DMS79 (cell line): ENCODE results near the gene FZD2.
"Not testable (repeated sequence)": the region's sequence is repeated elsewhere in the genome, so short reads cannot be mapped to it uniquely, and the experiment has no call there.

Experiments used
- DNase-seq: peaks from one replicate; lab custom pipeline; 2025; lab: John Stamatoyannopoulos, UW

Gene FZD2

DNA sequence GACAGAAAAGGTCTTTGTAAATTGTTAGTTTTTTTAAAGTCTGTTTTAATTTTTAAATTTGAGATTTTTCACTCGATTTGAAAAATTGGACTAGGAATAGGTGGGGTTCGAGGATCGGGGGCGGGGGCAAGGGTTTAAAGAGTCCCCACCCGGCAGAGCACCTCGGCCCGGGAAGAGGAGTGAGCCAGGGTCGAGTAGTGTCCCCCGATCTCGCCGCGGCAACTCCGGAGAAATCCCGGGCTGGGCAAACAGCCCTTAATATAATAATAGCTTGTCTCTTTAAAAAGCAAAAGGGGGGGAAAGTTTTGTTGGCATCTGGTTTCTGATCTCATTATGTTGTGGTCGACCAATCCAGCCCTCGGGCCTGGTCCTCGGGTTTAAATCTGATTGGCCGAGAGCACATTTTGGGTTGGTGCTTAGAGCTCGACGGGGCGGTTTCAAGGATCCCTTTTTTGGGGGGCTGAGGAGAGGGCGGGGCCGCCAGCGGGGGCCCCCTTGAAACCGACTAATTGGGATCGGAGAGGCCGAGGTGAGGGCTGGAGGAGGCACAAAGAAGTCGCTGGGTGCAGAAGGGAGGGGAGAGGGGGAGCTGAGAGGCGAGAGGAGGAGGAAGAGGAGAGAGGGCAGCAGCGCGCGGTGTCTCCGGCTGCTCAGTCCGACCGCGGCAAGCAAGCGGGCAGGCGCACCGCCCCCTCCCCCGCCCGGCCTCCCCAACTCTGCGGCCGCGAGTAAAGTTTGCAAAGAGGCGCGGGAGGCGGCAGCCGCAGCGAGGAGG, at the start of gene FZD2:
Gene FZD2, plus strand, starts transcription at position 653 of the 775 bp plus-strand sequence. CDS start 205 bp downstream, outside the sequence.
- DNase-seq: peak; percentile 90

DNA sequence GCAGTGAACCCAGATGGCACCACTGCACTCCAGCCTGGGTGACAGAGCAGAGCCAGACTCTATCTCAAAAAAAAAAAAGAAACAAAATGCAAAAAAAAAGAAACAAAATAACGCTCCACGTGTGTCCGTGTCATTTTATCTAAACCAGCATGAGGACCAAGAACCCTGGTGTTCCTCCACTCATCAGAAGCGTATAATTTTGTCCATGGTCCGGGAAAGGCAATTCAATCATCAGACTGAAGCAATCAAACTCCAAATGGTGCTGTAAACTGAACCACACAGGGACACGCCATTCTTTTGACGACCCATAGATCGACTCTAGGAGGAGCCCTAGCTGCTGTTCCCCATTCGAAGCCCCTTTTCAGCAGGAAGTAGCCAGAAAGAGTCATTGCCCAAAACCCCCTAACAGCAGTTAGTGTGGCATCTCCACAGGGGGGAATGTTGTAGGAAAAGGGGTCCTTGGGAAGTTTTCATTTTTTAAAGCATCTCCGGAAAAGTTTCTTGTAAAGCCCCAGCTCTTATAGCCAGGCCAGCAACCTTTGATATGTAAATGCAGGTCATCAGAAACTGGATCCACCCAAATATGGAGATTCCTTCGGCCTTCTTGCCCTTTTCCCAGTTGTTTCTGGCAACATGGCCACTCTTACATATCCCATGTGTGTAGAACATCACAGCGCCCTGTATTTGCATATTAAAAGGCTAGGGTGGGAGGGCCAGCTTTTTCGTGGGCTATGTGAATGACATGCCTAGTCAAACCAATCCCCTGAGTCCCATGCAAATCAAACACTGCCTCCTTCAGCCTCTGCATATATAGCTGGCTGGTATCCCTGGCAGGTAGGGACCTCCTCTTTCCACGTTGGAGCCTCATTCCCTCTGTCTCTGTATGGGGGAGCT, 45.8 kb upstream of the FZD2 start:
- DNase-seq: not testable (repeated sequence)

DNA sequence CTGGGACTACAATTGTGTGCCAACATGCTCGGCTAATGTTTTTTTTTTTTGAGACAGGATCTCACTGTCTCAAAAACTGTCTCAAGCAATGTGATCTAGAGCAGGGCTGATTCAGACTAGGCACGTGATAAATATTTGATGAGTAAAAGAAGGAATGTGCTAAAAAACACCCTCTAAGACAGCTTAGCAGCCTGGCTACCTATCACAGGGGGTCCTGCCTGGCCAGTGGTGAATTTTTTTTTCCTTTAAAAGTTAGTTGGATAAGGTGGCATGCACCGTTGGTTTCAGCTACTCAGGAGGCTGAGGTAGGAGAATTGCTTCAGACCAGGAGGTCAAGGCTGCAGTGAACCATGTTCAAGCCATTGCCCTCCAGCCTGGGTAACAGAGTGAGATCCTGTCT, 39.3 kb upstream of the FZD2 start:
- no peak for DNase-seq

DNA sequence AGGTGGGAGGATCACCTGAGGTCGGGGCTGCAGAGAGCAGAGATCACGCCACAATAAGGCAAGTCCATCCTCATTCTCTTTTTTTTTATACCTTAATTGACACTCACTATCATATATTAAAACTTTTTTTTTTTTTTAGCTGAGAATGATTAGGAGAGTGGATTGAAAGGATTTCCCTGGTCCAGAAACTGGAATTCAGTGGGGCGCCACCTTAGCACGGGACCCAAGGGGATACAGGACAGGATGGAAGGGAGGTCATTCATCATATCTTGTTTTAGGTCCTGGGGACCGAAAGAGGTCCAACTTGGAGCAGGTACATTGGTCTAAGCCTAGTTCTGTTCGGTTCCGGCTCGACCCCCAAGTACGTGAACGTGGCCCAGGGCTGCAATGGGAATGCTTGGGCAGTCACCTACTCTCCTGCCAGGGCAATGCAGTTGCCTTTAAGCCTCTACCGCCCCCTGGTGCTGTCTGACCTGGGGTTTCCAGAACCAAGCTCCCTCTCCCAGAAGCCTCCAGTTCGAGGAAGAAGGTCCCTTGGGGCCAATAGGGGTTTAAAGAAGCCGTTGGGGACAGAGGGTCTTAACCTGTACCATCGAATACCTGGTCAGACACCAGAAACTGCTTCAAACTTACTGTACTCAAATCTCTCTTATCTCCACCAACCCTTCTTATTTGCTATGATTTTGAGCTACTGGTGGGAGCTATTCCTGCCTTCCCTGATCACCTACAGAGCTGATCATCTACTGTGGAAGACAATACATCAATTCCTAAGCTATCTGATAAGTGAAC, 34.2 kb upstream of the FZD2 start:
- no peak for DNase-seq

DNA sequence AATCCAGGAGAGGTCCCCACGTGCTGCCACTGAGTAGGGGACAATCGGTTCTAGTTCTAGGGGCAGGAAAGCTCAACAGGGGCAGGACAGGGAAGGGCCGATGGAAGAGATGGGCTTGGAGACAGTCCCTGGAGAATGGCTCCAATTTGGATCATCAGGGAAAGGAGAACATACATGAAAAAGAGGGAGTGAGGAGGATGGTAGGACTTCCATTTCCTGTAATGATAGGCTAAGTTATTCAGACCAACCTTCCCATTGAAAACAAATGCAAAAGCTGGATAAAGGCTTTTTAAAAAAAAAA, 33.7 kb upstream of the FZD2 start:
- no peak for DNase-seq

DNA sequence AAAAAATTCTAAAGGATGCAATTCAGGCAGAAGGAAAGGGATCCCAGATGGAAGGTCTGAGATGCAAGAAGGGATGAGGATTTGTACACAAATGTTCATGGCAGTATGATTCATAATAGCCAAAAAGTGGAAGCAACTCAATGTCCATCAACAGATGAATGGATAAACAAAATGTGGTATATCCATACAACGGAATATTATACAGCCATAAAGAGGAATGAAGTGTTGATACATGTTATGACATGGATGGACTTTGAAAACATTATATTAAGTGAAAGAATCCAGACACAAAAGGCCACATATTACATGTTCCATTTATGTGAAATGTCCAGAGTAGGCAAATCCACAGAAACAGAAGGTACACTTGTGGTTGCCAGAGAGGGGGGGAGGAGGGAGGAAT, 30.2 kb upstream of the FZD2 start:
- no peak for DNase-seq

DNA sequence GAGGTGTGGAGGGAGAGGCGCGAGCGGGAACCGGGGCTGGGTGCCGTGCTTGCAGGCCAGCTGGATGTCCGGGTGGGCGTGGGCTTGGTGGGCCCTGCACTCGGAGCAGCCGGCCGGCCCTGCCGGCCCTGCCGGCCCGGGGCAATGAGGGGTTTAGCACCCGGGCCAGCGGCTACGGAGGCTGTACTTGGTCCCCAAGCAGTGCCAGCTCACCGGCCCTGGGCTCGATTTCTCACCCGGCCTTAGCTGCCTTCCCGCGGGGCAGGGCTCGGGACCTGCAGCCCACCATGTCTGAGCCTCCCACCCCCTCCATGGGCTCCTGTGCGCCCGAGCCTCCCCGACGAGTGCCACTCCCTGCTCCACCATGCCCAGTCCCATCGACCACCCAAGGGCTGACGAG, 29.3 kb upstream of the FZD2 start:
- DNase-seq: no peak

DNA sequence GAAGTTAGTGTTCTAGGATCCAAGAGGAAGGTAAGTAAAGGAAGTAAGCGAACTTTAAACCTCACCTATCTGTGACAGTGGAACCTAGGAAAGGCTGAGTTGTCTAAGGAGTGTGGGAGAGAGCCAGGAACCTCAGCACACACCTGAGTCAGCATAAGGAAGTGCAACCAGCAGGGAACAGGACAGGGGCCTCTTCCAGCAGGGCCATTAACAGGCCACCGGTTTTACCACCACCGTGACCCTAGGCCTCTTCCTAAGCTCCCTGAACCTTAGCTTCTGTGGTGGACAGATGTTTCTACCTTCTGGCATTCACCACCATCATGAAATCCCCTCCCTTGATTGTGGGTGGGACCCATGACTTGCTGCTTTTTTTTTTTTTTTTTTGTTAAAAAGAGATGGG, 27.4 kb upstream of the FZD2 start:
- DNase-seq: no peak

DNA sequence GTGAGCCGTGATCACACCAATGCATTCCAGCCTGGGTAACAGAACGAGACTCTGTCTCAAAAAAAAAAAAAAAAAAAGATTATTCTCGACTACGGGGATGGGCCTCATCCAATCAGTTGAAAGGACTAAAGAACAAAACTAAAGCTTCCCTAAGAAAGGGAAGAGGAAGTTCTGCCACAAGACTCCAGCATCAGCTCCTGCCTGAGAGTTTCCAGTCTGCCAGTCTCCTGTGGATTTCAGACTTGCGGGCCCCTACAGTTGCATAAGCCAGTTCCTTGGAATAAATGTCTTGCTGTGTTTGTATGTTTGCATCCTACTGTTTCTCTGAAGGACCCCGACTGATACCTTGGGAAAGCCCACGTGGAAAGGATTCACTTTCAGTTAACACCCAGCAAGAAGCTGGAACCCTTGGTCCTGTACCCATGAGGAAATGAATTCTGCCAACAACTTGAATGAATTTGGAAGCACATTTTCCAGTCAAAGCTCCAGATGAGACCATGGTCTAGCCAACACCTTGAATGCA, 26.3 kb upstream of the FZD2 start:
- no peak for DNase-seq

DNA sequence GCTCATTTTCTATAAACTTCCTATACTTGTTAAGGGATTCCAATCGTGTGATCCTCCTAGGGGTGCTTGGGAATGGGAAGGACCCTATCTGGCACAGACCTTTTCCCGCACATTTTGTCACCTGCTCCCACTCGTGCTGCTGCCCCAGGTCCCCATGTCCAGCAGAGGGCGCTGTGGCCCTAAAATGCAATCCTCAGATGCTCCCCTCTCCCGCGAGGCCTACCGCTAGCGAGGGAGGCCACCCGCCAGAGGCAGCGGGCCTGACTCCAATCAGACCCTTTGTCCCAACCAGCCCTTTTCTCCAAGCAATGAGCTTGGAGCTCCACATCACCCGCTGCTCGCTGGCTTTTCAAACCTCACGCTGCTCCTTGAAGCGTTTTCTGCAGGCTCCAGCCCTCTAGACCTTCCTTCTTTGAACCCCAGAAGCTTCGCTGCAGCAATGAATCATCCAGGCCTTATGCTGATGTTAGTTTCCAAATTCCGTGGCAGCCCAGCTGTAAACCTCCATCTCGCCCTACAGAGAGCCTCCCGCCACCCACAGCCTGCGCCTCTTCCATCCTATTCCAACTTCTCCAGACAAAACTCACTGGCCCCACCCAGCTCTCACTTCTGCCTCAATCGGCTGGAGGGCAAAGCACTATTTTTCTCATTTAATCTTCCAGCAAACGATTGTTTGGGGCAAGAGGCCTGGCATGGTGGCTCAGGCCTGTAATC, 23.6 kb upstream of the FZD2 start:
- peak; percentile 53 for DNase-seq

DNA sequence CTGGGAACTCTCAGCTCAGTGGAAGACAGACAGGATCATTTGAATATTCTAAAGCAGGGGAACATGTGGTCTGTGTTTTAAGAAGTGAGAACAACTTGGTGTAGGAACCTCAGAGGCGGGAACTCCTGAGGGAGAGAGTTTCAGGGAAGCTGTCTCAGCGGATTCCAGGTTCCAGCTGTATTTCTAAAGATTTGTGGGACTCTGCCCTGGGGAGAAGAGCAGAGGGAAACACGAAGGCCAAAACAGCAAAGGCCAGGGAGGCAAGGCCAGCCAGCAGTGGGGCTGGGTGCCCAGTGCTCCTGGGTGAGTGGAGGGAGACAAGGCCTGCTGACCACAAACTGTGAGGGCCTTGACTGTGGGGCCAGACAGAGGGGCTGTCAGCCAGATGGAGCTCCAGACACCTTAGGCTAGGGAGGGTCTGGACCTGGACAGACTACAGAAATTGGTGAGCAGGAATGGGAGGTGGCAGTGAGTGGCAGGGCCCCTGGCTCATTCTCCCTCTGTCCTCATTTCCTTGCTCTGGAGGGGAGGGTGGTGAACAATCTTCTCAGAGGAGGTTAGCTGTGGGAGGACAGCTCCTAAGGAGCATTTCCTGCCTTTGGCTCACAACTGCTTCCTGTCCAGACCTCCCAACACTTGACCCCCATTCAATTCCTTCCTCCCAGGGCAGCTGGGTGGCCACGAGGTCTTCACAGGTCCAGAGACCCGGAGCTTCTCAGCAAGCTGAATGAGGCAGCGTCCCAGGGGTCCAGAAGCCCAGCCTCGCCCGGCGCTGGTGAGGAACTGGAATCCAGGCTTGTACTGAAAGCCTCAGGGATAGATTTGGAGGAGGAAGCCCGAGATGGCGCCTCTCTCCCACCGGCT, 21.0 kb upstream of the FZD2 start:
- DNase-seq: no peak

DNA sequence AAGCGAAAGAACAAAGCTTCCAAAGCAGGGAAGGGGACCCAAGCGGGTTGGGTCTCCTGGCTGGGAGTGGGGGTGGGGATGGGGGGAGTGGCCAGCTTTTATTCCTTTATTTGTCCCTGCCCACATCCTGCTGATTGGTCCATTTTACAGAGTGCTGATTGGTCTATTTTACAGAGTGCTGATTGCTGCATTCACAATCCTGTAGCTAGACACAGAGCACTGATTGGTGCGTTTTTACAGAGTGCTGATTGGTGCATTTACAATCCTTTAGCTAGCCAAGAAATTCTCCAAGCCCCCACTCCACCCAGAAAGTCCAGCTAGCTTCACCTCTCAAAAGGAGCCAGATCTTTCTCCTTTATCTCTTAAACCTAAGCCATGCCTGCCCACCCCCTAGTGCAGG, 19.4 kb upstream of the FZD2 start:
- not testable (repeated sequence) for DNase-seq

DNA sequence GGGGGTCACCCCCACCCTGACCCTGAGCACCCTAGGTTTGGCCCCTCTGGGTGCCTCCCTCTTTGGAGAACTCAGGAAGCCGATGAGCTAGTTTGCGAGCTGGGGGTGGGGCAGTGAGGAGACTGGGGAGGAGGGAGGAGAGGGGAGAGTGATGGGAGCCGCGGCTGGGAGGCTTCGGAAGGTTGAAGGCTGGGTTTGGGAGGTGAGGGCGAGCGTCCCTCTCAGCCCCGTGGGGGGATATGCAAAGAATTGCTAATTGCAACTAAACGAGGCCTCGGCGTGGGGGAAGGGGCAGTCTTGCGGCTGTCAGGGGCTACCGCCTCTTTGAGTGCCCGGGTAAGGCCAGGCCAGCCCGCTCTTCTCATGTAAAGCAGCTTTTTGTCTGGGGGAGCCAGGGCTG, 17.6 kb upstream of the FZD2 start:
- DNase-seq: no peak

DNA sequence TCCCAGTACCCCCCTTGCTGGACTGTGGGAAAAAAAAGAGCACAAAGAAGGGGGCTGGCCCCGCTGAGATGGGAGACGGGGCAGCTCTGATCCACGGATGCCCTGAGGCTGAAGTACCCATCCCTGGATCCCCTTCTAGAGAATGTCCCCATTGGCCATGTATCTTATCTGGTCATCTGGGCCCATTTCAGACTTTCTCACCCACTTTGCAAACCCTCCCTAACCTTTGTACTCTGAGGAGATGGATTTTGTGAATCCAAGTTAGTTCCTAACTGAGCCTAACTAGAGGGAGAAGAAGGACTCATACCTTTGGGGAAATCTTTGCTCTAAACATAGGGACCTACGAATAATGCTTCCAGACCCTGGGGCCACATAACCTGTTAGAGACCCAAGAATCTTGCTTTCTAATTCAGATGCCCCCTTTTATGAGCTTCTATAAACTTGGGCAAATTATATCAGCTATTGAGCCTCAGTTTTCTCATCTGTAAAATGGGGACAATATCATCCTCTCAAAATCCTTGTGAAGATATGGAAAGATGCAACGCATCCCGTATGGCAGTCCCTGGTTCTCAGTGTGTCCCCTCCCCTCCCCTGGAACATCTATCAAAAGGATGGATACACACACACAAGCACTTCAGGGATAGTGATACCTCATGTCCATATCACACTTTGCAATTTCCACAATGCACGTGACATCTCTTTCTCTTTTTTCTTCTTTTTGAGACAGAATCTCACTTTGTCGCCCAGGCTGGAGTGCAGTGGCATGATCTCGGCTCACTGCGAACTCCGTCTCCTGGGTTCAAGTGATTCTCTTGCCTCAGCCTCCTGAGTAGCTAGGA, 16.8 kb upstream of the FZD2 start:
- no peak for DNase-seq

DNA sequence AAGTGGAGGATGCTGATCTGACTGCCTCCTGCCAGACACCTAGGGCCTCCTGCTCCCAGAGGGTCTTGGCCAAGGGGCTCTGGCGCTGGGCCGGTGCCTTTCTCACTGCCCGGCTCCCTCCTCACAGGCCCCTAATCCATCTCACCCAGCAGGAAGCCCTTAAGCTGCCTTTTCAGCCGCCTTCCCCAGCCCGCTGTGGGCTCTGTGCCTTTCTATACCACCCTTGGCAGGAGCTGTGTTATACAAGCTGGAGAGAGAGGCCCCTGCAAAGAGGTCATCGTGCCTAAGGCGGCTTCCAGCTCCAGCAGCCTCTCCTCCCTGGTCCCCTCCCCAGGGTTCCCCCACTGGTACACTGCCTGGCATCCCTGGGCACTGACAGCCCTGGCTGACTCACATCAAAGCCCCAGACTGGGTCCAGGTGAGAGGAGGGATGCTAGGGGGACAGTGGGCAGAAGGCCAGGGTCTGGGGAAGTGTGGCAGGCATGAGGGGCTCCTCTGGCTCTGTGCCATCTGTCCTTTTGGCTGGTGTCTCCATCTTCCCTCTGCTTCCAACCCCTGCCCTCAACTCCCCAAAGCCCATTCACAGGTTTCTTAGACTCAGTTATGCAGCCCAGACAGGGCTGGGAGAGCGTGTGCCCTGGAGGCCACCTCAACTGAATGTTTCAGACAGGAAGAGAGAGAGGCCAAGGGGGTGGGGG, 15.3 kb upstream of the FZD2 start:
- DNase-seq: no peak

DNA sequence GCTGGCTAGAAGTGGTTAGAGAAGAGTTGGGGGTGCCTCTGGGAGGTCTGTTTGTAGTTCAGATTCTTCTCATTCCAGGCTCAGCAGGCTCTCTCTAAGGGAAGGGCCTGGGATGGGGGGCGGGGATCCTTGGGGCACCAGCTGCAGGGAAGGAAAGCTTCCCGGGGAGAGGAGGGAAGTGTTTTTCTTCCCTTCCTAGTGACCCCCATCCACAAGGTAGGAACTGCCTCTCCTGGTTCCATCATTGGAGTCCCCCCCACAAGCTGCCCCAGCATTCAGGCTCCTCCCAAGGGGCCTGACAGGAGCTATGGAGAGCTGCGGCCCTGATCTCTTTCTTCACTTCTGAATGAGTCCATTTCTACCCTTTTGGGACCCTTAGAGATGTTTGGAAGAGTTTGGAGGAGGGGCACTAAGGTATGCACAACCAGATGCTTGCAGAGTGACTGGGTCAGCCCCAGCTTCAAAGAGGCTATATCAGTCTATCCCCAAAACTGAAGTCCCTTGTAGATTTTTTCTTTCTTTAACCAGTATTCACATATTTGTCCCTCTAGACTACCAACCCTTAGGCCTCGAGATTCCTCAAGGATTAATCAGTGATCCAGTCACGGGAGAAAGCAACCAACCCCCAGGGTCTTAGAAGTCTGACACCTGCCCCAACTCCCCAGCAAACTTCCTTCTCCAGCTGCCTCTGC, 13.9 kb upstream of the FZD2 start:
- DNase-seq: no peak

DNA sequence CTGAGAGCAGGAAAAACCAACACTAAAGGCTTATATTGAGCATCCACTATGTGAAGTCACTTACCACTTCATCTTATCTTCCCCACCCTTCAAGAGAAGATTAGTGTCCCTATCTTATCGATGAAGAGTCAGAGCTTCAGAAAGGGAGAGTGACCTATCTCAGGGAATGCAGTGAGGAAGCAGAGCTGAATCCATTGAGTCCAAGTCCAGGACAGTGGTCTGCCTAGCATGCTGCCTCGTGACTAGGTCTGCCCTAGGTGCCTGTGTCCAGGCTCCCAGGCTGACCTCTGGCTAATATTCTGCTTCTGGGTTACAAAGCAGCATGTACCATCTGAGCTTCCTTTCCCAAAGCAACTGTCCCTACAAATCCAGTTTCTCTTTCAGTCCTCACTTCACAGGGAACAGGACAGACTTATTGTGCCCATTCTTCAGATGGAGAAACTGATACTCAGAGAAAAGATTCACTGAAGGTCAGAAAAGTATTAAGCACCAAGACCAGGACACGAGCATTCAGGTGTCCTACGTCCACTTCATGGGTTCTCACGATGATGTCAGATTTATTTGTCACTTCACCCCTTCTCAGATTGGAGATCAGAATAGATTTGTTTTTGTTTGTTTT, 13.3 kb upstream of the FZD2 start:
- no peak for DNase-seq
